Measurements from ENCODE around the gene MIPOL1.

MIPOL1 gene

DNA sequence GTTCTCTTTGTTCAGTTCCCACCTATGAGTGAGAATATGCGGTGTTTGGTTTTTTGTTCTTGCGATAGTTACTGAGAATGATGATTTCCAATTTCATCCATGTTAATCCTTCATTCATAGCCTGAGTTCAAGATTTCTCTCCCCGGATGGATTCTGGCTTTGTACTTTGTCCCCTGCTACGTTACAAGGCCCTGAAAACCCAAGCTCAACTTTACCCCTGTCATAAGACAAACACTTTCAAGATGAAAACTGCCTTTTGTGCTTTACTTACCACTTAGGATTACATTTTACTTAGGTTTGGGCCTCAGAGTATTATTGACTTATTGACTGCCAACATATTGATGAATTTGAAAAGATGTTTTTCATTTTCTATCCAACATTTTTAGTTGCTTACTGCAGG, 361.0 kb downstream of the MIPOL1 start:
- DNase-seq, result no peak

DNA sequence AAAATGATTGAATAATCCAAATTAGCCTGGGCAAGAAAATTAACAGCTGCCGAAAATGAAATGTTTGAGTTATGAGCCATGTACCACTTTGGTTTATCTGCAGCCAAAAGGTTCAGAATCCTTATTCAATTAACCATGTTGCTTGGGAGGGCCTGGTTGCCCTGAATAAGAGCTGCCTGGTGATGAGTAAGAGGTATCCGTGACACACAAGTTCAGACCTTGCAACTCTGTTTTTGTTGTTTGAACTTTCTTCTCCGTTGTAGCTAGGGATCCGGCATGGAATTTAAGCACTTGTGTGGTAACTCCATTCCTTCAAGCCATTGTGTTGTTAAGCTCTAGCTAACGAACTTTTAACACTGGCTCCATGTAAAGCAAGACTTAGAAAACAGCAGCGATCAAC, 361.6 kb downstream of the MIPOL1 start:
- DNase-seq, result no peak

DNA sequence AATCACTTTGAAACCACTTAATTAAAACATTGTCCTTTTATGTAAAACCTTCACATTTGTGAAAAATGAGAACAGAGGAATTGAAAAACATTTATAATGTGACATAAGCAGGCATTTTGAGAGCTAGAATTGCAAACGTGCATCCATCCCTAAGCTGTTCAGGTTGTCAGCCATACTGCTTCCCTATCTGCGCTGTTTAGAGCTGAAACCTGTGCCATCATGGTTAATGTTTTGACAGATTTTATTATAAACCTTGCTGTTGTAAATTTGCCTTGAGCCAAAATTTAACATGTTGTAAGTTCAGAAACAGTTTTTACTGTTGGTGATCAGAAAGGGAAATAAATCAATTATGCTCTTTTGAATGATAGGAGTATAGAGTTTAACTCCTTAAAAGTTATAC, 365.5 kb downstream of the MIPOL1 start:
- no peak for DNase-seq

DNA sequence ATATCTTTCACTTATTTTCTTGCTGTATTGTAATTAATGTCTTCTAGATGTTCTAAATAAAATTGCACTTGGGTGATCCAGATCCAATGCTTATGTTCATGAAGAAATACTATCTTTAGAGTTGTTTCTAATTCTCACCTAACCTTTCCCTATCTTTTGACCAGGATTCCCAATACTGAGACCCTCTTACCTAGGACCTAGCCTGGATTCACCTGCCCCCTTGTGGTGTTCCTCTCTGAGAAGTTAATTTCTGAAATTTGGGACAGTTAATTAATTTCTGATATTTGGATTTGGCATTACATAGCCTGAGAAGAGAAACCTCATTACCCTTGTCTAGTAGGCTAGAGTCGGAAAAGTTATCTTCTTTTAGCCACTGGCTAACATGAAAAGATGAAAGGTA, 367.8 kb downstream of the MIPOL1 start:
- no peak for DNase-seq

DNA sequence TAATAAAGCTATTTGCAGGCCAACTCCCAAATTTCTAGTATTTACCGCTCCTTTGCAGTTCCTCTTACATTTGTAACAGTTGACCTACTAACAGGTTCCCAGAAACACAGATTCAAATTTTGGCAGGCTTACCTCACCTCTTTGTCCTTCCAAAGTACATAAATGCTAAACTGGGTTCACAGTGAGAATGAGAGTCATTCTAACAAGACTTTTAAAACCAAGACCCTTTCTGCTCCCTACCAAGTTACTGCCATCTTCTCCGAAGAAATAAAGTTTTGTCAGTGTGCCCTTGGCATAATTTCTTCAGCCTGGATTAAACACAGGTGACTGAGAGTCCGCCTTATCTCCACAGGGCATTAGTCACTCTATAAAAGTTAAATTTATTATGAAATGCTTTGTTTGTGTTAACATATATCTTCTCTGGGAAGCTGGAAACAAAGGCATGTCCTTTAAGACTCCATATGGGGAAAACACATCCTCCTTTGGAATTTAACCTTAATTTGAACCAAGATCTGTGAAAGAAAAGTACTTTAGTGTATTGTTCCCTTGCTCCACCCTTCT, 369.2 kb downstream of the MIPOL1 start:
- DNase-seq, result no peak

DNA sequence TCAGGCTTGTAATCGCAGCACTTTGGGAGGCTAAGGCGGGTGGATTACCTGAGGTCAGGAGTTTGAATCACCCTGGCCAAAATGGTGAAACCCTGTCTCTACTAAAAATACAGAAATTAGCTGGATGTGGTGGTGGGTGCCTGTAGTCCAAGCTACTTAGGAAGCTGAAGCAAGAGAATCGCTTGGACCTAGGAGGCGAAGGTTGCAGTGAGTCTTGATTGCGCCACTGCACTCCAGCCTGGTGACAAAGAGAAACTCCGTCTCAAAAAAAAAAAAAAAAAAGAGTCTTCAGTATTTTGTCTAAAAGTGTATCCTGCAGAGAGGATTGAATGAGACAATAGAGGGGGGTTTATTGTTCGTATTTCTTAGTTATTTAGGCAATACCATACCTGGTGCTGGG, 372.0 kb downstream of the MIPOL1 start:
- no peak for DNase-seq

DNA sequence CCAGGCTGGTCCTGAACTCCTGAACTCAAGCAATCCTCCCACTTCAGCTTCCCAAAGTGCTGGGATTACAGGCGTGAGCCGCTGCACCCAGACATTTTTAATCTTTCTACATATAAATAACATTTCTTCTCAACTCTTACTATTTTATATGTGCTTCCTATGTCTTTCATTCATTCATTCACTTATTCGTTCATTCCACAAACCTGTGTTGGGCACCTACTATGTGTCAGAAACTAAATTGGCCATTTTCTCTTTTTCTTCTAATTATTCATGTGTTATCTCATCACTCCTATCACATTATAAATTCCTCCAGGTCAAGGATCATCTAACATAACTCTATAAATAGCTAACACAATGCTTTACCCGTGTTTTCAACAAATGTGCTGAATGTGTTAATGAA, 373.7 kb downstream of the MIPOL1 start:
- no peak for DNase-seq

DNA sequence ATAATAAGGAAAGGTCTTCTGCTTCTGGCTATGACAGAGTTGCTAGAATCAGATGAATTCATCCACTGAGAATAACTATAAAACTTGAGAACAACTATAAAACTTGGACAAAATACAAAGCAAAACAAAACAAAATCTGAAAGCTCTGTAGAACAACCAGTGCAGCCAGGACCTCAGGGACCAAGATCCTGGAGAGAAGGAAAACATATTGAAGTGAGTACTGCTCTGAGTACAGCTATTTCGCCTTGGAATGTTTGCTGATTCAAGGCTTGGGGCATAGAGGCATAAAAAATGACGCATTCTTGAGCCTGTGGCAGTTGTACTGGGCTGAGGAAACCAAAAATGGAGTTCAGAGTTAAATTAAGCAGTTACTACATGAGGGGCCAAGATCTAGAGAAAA, 375.6 kb downstream of the MIPOL1 start:
- no peak for DNase-seq

DNA sequence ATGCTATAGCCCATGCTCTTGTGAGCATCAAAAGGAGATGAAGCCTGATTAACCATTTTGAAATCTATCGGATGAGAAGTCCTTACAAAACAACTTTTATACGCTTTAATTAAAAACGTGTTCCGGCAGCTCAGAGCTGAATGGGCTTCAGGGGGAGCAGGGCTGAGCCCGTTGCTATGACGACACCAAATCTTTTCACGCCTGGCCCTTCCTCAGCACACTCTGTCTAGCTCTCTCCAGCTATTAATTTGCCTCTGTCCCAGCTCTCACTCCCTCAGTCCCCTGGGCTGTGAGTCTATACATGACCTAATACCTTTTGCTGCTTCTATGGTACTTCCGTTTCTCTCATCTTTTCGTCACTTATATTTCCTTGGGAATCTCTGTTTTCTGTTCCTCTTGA, 381.5 kb downstream of the MIPOL1 start:
- no peak for DNase-seq

DNA sequence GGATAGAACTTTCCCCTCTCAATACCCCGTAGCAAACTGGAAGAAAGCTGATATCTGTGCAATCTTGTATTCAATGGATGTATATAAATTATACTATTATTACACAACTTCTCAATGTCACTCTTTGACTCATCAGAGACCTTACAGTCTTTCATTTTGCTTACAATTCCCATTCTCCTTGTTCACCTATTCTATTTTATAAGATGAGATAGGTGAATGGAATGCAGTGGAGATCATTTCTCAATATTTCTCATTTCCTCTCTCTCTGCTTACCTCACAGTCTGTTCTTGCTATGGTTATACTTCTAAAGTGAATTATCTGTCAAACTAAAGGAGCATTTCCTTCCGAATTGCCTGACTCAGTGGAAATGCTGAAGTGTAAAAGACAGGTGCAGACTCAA, 382.4 kb downstream of the MIPOL1 start:
- DNase-seq, result no peak

DNA sequence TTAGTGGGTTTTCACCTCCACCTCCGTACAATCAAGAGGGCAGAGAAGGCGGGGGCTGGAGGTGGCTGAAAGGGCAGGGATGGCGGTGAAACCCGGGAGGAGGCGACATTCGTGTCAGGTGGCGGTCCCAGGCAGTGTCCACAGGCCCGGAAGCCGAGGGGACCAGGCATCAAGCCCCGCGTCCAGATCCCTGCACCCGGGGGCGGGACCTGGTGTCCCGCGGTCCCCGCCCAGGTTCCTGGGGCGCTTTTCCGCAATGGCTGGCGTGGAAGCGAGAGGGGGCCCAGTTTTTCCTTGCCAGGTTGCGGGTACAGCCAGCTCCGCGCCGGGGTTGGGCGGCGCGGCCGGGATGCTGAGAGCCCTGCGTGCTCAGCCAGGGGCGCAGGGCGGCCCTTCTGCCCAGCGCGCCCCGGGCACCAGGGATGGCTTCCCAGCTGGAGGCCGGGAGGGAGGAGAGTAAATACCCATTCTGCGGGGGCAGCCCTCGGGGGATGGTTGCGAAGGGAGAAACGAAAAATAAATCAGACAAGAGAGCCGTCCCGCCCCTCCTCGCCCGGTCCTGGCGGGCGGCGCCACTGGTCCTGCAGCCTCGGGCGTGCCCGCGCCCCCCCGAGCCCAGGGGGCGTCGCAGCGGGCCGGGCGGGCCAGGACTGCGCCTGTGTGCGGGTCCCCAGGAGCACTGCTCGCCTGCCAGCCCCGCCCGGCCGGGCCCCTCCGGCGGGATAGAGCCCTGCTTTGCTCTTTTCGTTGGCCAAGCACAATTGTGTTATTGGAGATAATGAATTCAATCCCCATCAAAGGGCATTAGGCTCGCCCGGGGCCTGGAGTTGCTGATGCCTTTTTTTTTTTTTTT, 385.8 kb downstream of the MIPOL1 start:
- no peak for DNase-seq

DNA sequence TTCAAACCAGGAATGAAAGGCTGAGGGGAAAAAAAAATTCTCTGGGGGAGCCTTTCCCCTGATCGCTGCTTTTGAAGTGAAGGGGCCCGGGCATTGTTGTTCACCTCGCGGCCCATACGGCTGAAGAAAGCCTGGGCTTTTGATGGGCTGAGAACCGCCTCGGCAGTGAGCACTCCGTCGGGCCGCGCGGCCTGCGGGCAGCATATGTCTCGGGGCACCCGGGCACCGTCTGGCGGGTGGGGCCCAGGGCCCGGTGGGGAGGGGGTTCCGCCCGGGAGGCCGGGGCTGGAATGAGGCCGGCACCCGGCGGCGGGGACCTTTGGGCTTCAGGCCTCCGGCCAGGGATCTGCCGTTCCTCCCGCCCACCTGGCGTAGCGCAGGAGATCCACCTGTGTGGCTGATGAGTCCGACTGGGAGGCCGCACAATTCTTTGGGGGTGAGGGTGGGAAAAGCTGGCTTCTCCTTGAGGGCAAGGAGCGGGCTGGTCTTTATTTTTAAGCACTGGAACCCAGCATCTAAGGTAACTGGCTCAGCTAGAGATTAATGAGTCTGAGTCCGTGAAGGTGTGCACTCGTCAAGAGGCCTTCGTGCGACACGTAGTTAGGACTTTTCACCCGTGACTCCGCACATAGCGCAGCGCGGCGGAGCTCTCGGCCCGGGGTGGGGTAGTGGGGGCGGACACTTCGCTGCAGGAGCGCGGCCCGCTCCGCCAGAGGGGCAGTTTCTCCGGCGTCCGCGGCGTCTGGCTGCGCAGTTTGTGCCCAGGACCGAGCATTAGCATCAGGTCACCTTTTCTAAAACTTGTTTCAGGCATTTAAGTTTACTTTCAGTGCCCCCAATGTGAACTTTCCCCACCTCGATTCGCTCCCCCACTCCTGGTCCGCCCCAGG, 386.7 kb downstream of the MIPOL1 start:
- no peak for DNase-seq

DNA sequence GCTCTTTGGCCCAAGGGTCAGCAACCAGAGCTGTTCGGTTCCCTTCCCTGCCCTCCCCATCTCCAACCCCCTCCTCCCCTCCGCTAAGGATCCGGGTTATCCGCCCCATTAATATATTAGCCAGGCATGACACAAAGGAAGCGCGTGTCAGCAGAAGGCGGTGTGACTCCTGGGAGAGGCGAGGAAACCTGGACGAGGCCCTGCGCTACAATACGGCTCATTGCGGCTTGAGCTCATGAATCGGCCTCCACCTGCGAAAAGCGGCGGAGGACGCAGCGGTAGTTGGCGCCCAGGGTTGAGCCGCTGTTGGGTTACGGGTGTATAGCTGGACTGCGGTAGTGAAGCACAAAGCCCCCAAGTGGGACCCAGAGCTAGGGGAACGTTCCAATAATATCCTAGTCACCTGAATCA, 387.4 kb downstream of the MIPOL1 start:
- DNase-seq, result no peak

DNA sequence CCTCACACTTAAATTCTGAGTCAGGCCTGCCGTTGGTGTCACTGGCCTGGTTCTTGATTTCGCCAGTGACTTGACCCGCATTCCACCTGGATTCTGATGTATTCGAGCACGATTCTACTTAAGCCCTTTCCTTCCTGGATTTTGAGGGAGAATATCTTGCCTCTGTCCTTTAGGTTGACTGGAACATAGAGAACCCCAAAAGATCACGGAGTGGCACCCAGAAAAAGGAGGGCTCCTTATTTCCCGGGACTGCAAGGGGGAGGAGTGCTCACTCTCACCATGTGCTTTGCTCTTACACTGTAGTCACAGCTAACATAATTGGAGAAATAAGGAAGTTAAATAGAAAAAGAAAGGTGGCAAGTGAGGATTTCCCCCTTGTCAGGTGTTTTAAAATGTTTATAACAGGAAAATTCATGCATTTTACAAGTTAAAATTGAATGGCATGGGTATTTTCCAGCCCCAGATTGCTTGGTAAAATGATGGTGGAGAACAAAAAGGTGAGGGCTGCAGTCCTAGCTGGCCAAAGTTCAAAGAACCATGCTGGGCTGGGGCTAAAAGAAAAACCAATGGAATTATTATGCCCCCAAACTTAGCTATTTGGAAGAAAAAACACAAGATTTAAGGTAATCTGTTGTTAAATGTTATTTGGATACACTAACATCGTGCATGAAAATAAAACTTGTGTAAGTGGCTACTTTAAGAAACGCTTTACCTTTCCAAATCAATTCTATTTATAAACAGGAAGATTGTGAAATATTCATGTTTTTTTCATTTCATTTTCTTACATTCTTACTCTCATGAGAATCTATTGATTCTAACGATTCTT, 388.4 kb downstream of the MIPOL1 start:
- no peak for DNase-seq

DNA sequence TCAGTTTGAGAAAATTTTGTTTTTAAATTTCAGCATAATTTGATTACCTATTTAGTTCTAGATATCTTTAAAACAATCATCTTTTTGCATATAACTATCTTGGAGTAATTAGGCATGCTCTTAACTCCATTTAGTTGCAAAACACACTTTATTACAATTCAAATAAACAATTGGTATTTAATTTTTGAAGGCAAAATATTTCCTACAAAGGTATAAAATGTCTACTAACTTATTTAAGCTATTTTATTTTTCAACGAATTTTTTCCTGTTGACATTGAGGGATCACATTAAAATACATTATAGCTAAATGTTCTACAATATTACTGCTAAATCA, 389.0 kb downstream of the MIPOL1 start:
- DNase-seq, result no peak

DNA sequence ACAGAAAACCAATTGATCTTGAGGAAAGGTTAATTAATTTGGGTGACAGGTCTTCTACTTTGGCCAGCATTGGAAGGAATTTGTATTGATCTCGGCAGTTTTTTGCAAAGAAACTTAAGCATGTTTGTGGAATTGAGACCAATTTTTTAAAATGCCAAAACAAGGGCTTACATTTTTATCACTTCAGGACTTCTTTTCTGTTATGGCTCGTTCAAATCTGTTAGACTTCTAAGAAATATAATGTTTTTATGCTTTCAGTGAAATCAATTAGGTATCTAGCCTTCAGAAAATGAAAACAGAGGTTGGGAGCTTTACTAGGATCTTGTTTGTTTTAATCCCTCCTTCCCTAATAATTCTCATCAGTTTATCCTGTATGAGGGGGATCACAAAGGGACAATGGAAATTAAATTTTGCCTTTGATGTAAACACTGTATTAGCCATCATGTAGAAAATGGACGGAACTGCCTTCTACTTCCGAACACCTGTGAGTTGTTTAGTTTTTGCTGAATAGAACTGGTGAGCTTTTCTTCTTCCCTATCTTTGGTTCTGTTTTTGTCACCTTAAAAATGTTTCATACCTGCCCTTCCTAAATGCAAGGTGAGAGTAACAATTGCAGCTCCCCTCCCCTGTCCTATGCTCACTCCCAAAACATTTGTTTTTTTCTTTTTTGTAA, 389.5 kb downstream of the MIPOL1 start:
- no peak for DNase-seq

DNA sequence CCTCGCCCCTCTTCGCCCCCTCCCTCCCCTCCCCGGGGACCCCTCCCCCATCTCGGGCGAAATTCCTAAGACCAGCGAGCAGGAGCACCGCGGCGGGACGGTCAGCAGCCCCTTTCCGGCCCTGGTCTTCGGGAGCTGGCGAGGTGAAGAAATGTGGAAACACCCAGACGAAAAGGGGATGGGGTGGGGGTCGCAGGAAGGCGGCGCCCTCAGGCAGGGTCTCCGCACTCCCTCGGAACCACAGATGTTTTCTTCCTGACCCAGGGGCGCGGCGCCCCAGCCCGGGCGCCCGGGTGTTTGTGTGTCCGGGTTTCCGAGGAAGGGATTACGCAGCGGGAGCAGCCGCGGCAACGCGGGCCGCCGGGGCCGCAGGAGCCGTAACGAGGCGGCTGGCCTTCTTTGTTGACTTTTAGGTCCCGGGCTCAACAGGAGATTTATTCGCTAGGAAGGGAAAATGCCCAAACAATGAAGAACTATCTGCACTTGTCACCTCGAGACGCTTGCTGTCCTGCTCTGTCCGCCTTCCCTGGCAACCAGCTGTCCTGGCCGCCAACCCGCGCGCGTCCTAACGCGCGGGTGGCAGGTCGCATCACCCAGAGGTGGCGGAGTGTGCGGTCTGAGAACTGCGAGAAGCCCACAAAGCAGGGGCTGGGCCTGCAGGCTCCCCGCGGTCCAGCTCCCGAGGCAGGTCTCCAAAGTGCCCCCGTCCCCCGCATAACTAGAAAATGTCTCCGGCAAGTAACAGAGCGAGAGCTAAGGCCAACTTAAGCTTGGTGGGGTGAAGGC, 390.3 kb downstream of the MIPOL1 start:
- DNase-seq, result no peak

DNA sequence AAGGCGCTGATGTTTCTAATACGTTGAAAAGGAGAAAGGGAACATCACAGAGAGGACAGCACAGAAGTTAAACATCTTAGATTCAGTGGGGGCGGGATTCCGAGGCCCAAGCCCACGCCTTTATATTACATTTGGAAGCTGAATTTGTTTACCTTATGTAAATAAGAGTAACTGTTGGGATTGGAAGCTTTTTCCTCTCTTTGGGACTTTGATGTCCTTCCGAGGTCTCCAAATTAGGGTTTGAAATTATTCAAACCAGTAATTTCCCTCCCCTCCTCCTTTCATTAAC, 390.9 kb downstream of the MIPOL1 start:
- no peak for DNase-seq

DNA sequence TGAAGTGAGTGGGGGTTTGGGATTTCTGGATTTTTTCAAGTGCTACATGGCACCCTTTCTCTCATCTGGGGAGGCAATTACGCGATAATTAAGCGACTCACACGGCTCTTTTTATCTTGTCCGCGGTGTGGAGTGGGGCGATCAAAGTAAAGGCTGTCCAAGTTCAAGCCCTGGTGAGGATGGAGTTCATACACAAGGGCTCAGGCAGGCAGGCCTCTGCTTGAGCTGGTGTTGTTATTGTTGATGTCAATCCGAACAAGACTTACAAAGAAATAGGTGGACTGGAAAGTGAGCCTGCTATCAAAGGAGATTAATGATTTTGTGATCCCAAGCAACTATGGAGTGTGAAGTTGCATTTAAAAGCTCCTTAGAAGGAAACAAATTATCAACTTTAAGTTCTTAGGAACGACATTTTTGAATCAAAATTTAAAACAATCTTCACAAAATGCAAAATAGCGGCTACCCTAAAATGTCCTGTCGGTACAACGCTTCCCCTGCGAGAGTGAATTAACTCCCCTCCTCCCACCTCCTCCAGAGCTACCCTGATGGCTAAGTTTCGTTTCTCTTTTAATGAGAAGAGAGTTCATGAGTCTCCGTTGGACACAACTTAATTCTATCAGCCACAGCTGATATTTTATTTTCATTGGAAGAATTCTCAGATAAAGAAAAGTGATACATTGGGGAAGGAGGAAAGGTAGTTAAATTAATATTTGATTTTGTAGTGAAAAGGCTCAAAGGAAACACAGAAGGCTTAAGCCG, 391.4 kb downstream of the MIPOL1 start:
- no peak for DNase-seq

DNA sequence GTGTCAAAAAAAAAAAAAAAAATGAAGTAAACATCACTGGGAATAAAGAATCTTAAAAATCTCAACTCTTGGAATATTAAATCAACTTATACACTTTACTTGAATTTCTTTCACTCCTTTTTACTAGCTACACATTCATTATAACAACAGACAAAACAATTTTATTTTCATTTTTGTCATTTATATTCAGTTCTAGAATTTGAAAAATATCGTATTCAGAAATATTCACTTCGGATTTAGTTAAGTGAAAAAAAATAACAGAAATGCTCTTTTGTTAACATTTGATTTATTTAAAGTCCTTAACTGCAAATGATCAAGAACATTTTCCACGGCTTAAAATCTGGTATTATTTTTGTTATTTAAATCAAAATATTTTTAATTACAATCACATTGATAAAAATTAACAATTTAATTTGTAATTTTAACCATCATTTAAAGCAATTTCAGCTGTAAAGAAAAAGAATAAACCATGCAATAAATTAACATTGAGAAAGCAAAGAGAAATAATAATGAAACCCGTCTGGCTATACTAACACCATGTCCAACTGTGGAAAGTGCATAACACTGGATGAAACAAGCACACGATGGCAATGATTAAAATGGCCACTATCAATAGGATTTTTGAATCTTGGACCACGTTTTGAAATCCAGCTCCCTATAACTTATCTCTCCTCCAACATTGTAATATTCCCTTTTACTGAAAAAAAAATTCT, 392.1 kb downstream of the MIPOL1 start:
- DNase-seq, result no peak
